GM18873 (cell line): ENCODE data around the gene KLHL6.

Source experiments
- ATAC-seq: cut with Tn5 transposase; IDR thresholded peaks from one replicate; pipeline ENCODE4 v1.9.1; 2021; ENCODE audit warnings: mild to moderate bottlenecking, moderate library complexity, moderate number of reproducible peaks; ENCODE audit not compliant: unreplicated experiment, low FRiP score

KLHL6 gene

GRCh38 chr3:183566880-183567279 lies 11.4 kb upstream of the KLHL6 start:
- no peak for ATAC-seq

GRCh38 chr3:183564046-183564445 lies 8.5 kb upstream of the KLHL6 start:
- no peak for ATAC-seq

GRCh38 chr3:183563536-183563874 lies 8.0 kb upstream of the KLHL6 start:
- no peak for ATAC-seq

DNA sequence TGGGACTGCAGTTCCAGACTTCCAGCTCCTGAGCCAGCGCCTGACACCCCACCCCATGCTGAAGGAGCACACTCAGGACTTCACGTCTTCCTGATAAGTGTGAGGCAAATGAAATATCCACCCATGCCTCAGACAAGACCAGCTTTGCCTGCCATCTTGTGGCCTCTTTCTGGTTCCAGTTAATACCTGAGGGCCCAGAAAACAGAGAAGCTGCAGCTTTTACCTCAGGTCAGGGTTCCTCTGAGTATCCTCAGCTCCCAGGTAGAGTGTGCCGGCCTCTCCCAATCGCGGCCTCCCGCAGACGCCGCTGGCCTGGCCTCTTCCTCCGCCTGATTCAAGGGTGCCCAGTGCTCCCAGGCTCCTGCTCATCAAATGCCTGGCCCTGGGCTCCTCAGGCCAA lies 5.1 kb upstream of the KLHL6 start:
- no peak for ATAC-seq

GRCh38 chr3:183558495-183558894 lies 3.0 kb upstream of the KLHL6 start:
- ATAC-seq = no peak

DNA sequence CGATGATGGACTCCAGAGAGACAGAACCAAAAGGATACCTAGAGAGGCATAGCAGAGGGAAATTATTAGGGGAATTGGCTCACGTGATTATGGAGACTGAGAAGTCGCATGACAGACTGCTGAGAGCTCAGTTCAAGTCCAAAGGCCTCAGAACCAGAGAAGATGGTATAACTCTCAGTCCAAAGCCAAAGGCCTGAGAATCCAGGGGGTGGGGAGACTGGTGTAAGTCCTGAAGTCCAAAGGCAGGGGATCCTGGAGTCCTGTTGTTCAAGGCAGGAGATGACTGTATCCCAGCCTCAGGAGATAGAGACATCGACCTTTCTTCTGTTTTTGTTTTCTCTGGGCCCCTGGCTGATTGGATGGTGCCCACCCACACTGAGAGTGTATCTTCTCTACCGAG lies 1.2 kb upstream of the KLHL6 start:
- no peak for ATAC-seq

DNA sequence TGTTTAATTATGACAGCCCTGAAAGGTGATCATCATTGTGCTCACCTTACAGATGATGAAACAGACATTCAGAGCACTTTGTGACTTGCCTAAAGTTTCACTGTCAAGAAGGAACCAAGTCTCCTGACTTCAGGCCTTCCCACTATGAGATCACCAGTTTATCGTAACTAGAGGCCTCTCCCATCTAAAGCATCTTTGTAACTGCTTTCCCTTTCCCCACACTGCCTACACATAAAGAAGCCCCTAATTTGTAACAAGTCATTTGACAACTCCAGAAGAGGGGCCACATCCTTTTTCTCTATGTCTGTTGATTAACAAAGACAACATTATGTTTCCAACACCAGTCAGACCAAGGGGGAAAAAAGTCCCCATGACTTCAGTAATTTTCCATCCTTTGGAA lies 1.1 kb downstream of the KLHL6 start:
- ATAC-seq = peak; percentile 36

GRCh38 chr3:183553334-183554026 lies 2.0 kb downstream of the KLHL6 start:
- no peak for ATAC-seq

GRCh38 chr3:183551930-183552329 lies 3.6 kb downstream of the KLHL6 start:
- ATAC-seq = no peak

GRCh38 chr3:183548262-183548769 lies 7.2 kb downstream of the KLHL6 start:
- ATAC-seq = no peak

DNA sequence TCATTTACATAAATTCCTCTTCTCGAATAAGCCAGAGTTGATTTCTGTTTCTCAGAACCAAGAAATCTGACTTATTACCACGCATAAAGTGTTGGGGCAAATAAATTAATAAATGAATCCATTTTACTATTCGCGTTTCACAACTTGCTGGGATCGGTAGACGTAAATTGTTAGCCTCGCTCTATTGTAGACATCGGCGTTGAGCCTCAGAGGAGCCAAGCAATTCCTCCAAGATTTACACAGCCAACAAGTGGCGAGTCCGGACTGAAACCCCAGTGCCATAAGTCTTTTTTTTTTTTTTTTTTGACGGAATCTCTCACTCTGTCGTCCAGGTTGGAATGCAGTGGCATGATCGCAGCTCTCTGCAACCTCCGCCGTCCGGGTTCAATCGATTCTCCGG lies 8.9 kb downstream of the KLHL6 start:
- ATAC-seq = no peak

DNA sequence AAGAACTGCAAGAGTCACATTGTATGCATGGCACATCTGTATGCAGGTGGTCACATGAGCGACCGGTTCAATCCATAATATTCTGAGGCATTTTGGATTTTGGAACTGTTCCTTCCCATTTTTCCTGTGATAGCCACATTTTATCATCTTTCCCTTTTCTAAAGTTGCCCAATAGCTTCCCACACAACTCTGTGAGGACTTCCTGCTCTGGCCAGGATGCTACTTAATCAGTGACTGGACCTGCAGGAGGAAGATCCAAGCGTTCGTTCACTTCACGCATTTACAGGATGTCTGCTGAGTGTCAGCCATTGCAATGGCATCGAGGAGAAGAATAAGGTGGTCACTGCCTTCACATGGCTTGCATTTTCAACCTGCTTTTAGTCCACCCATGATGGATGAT lies 9.8 kb downstream of the KLHL6 start:
- no peak for ATAC-seq

DNA sequence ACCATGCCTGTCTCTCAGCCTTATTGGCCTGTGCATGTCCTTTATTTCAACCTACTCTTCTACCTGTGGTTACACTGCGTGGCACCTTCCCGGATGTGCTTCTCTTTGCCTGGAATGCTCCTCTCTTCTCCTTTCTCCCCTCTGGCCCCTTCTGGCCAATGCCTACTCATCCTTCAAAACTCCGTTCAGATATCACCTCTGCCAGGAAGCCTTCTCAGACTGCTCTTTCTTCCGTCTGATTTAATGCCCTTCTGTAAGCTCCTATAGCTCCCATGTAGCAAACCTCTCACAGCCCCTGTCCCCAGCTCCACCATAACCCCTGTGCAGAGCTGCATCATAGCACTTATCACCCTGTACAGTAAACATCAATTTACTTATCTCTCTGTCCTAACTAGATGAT lies 13.2 kb downstream of the KLHL6 start:
- ATAC-seq = no peak

DNA sequence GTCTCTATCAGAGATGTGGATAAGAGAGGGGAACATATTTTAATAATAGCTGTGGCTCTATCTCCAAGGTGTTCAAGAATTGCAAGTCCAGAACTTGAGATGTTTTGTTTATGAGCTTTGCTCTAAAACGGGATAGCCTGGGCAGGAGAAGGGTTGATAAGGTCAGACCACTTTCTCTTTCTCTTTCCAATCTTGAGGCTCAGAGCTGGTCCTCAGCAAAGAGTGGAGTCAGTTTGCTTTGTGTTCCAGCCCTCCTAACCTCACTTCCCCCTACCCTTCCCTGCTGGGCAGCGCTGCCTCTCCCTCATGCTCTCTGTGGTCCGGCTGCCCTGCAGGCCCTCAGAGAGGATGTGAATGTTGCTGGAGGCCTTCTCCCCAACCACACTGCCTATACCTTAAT lies 13.8 kb downstream of the KLHL6 start:
- no peak for ATAC-seq

GRCh38 chr3:183541235-183541655 lies 14.3 kb downstream of the KLHL6 start:
- no peak for ATAC-seq

GRCh38 chr3:183540501-183541234 lies 14.8 kb downstream of the KLHL6 start:
- no peak for ATAC-seq

GRCh38 chr3:183539811-183540210 lies 15.7 kb downstream of the KLHL6 start:
- ATAC-seq = no peak

DNA sequence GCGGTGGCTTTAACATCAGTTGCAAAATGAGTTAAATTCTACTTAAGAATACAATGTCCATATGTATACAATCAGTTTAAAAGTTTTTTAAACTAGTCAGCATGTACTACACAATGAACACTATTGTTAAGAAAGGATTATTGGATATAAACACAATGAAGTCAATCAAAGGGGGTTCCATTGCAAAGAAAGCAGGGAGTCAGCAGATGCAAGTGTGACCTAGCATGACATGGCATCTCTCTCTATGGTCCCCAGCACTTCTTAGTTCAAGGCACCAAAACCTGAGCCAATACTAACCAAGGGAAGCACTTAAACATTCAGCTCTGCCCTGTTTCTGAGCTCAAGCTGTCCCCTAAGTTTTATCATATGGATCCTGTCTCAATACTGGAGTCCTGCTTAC lies 17.0 kb downstream of the KLHL6 start:
- no peak for ATAC-seq

DNA sequence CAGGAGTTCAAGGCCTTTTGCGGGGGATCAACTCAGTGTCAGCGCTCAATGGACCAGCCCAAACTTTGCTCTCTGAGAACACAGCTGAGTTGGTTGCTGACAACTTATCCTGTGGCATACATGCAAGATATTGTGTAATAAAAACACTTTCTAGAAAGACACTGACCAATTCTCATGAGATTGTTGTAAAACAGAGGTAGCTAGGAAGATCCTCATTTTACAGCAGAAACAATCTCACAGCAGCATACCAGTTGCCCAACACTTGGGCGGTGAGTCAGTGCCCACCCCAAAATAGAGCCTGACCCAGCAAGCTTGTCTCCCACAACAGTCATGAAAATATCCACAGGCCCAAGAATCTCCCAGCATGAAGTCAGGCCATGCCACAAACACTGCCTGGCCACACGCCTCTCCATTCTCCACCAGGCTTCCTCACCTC lies 18.2 kb downstream of the KLHL6 start:
- ATAC-seq = no peak

- ATAC-seq = peak; percentile 62
These were observed 19.1 kb downstream of the KLHL6 start for GRCh38 chr3:183536238-183536880.

DNA sequence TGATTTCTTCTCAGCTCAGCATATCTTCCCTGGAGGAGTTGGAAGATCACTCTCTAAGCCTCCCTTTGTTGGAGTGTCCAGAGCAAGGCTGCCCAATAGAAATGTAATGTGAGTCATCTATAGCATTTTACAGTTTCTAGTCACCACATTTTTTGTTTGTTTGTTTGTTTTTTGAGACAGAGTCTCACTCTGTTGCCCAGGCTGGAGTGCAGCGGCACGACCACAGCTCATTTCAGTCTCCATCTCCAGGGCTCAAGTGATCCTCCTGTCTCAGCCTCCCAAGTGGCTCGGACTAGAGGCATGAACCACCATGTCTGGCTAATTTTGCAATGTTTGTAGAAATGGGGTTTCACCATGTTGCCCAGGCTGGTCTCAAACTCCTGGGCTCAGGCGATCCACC lies 21.3 kb downstream of the KLHL6 start:
- ATAC-seq = no peak
